Measurements from ENCODE around the gene ARGLU1.

The ARGLU1 gene

DNA sequence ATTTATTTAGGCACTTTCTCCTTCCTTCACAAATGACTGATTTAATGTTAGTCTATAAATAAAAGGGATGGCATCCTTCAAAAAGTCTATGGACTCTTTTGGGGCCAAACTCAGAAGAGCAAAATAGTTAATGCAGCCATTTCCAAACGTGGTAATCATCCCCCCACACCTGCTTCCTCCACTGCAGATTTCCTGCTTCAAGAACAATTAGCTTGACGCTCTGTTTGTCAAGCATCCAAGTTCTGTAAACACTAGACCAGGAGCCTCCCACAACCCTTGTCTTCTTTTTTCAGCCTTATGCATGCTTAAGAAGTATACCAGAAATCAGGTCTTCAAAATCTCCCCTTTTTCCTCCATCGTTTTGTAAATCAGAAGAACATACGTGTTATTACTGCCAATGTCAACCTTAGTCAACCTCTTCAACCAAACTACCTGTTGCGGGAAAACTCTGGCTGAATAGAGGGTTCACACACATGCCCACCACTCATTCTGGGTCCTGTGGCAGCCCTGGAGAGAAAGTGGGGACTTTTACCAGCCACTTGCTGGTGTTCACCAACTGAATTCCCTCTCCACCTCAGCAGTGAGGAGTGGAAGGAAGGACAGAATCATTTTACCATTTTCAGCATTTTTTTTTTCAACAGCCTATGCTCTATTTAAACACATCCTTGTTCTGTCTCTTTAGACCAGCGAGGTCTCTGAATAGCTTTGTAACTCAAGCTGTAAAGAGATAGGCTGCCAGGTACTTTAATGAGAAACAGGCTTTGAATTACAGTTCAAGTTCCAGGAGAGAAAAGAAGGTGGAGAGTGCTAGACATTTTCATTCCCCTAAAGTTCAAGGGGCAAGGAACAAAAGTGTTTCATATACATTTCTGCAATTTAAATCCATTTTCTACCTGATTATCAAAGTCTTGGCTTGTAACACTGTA is 71.6 kb downstream of the ARGLU1 start:
- TF ChIP-seq, protein P1, sequence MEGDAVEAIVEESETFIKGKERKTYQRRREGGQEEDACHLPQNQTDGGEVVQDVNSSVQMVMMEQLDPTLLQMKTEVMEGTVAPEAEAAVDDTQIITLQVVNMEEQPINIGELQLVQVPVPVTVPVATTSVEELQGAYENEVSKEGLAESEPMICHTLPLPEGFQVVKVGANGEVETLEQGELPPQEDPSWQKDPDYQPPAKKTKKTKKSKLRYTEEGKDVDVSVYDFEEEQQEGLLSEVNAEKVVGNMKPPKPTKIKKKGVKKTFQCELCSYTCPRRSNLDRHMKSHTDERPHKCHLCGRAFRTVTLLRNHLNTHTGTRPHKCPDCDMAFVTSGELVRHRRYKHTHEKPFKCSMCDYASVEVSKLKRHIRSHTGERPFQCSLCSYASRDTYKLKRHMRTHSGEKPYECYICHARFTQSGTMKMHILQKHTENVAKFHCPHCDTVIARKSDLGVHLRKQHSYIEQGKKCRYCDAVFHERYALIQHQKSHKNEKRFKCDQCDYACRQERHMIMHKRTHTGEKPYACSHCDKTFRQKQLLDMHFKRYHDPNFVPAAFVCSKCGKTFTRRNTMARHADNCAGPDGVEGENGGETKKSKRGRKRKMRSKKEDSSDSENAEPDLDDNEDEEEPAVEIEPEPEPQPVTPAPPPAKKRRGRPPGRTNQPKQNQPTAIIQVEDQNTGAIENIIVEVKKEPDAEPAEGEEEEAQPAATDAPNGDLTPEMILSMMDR (IDR thresholded peaks at IDR 0.05; ENCODE audit: borderline replicate concordance, insufficient read depth, low read depth, low read length) = no peak
- H3K4me3 ChIP-seq (ENCODE audit: low read depth, low read length) = no peak overlapping the region

DNA sequence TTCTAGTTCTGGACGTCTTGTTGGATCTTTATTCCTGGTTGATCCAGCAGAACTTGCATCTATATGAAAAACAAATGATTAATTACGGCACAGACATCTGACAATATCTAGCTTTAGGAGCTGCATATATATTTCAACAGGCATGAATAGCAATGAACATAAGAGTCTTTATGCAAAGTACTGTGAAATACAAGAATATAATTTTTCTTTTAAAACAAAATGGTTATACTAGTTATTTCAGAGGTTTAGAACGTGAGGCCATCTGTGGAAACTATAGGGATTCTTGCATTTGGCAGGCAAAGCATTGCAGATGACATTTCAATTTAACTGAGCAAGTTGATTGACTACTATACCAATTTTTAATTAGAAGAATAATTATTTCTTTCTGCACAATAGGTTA is 73.0 kb downstream of the ARGLU1 start:
- TF ChIP-seq, protein P1 (IDR thresholded peaks at IDR 0.05; ENCODE audit: borderline replicate concordance, insufficient read depth, low read depth, low read length) = no peak
- H3K4me3 ChIP-seq (ENCODE audit: low read depth, low read length) = no peak overlapping the region

DNA sequence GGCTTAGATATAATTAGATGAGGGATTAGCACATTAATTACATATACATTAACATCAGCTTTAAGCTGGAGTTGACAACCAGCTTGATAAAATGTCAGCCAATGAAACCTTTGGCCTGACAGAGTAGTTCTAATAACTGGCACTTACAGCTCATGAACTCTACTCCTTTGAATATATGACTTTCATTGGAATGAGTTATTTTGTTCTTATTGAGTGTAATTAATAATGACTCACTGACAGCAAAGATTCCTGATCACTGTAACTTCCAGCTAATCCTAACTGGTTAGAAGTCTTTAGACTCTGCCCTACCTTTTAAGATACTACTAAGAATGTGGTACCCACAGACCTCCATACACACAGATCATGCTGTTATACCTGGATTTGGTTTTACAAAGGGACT is 73.4 kb downstream of the ARGLU1 start:
- no peak overlapping the region for H3K4me3 ChIP-seq (ENCODE audit: low read depth, low read length)
- TF ChIP-seq, protein P1 (IDR thresholded peaks at IDR 0.05; ENCODE audit: borderline replicate concordance, insufficient read depth, low read depth, low read length) = no peak

DNA sequence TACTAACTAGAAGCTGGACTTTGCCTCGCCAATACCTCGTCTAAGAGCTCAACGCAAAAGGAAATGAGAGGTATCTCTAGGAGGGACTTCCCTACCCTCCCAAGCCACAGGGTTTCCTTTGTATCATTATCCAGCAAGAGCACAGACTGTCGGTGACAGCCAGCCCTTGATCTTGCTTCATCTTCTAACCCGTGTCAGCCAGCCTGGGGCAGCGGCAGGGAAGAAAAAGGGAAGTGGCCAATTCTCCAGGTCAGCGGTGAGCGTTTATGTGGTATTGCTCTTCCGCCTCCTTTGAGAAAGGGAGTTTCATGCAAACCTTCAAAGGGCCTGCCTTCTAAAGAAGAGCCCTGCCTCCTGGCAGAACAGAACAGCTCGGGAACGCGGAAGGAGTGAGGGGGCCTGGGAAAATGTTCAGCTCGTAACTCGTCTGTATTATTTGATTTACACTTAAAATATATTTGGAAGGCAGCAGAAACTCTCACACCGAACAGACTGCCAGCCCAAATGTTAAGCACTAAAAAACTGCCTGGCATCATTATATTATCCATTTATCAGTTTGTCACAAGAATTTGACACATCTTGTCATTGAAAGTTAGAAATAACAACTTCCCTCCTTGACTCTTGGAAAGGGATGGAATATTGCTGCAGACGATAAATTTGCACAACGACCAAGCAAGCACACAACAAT is 74.3 kb downstream of the ARGLU1 start:
- H3K4me3 ChIP-seq (ENCODE audit: low read depth, low read length) = no peak overlapping the region
- TF ChIP-seq, protein P1 (IDR thresholded peaks at IDR 0.05; ENCODE audit: borderline replicate concordance, insufficient read depth, low read depth, low read length) = no peak

DNA sequence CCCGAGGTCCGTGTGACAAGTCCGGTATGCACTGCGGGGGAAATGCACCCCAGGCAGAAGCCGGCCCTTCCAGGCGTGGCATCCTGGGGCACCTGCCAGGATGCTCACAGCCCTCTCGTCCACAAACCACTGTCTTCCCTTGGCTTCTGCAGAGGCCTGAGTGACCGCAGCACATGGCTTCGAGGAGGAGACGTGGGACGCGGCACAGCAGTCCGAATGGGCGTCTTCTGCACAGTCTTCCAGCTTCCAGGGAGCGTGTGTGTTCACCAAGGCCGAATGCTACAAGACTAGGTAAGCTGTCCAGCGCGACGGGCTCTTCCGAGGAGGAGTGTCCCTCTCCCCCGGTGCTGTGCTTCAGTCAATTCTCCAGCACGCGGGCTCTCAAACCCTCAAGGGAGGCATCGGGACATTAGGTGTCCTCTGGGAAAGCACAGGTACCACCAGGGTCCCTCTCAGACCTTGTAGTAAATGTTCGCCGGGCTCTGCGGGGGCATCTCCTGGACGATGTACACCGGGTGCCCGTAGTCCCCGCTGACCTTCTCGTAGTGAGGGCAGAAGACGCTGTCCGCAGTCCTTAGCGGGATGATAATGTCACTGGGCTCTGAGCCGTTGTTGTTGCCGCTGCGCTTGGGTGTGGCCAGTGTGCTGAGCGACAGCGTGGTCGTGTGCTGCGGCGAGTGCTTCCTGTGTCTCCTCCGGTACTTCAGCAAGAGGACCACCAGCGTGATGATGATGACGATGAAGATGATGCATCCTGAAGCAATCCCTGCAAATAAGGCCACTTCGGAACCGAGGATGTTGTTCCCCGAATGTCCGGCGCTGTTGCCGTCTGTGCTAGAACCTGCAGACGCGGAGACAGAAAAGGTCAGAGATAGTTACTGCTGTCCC is 75.1 kb downstream of the ARGLU1 start:
- TF ChIP-seq, protein P1 (IDR thresholded peaks at IDR 0.05; ENCODE audit: borderline replicate concordance, insufficient read depth, low read depth, low read length) = no peak
- H3K4me3 ChIP-seq (ENCODE audit: low read depth, low read length) = no peak overlapping the region

DNA sequence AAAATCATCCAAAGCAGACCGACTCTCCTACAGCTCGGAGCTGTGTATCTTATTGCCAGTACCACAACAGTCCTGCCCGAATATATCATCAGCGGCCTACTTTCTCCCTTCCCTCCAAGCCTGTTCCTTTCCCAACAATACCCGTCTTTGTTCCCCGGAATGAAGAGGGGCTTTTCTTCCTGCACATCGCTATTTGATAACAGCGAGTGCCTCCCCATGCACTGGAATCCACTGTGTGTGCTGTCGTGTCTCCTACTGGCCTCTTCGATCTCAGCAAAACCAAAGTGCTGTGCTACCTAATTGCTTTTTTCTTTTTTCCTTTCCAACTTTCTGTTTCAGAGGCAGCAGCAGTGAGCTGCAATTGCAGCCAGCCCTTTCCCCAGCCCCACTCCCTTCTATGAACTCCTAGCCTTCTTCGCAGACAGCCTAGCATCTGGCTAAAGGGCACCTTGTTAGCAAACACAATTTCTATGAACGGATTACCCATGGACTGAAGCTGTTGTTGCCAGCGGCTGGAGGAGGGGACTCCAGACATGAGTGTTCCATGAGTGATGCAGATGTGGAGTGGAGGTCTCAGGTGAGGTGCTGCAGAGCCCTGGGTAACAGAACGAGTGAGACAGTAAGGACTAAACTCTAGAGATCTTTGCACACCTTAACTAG is 75.9 kb downstream of the ARGLU1 start:
- TF ChIP-seq, protein P1 (IDR thresholded peaks at IDR 0.05; ENCODE audit: borderline replicate concordance, insufficient read depth, low read depth, low read length) = no peak
- H3K4me3 ChIP-seq (ENCODE audit: low read depth, low read length) = no peak overlapping the region
